ENCODE results near the gene ICE2.

The ICE2 gene

GRCh38 chr15:60386615-60387014 lies 92.3 kb downstream of the ICE2 start:
- DNase-seq, result no peak

- no peak for DNase-seq
These were observed 93.1 kb downstream of the ICE2 start for GRCh38 chr15:60385620-60386552.

GRCh38 chr15:60384526-60385126 lies 94.3 kb downstream of the ICE2 start:
- no peak for DNase-seq

GRCh38 chr15:60384053-60384452 lies 94.9 kb downstream of the ICE2 start:
- no peak for DNase-seq

- no peak for DNase-seq
These were observed 95.9 kb downstream of the ICE2 start for GRCh38 chr15:60382773-60383674.

- DNase-seq, result no peak
These were observed 97.7 kb downstream of the ICE2 start for GRCh38 chr15:60381148-60381788.

- no peak for DNase-seq
These were observed 99.2 kb downstream of the ICE2 start for GRCh38 chr15:60379525-60380274.

- DNase-seq, result no peak
These were observed 99.8 kb downstream of the ICE2 start for GRCh38 chr15:60379185-60379524.

- no peak for DNase-seq
These were observed 102.3 kb downstream of the ICE2 start for GRCh38 chr15:60376677-60377095.

- no peak for DNase-seq
These were observed 103.6 kb downstream of the ICE2 start for GRCh38 chr15:60375306-60375705.

GRCh38 chr15:60374628-60375081 lies 104.3 kb downstream of the ICE2 start:
- no peak for DNase-seq

GRCh38 chr15:60374209-60374608 lies 104.7 kb downstream of the ICE2 start:
- DNase-seq, result no peak

- no peak for DNase-seq
These were observed 105.2 kb downstream of the ICE2 start for GRCh38 chr15:60373745-60374144.

GRCh38 chr15:60373327-60373726 lies 105.6 kb downstream of the ICE2 start:
- DNase-seq, result no peak

- DNase-seq, result no peak
These were observed 106.2 kb downstream of the ICE2 start for GRCh38 chr15:60372756-60373155.

- no peak for DNase-seq
These were observed 106.7 kb downstream of the ICE2 start for GRCh38 chr15:60372227-60372626.

GRCh38 chr15:60371175-60372051 lies 107.5 kb downstream of the ICE2 start:
- DNase-seq, result no peak

- DNase-seq, result no peak
These were observed 108.1 kb downstream of the ICE2 start for GRCh38 chr15:60370869-60371136.

- no peak for DNase-seq
These were observed 108.7 kb downstream of the ICE2 start for GRCh38 chr15:60370105-60370868.

- no peak for DNase-seq
These were observed 109.2 kb downstream of the ICE2 start for GRCh38 chr15:60369696-60370095.
